Ishikawa (cell line): ENCODE results near the gene MITD1.

Experiments
- RAD21 ChIP-seq: IDR thresholded peaks from 2 replicates; pipeline ENCODE4 v1.6.1; 2012; ENCODE audit warnings: low read depth
- TAF1 ChIP-seq: IDR thresholded peaks from 2 replicates; pipeline ENCODE4 v1.6.1; 2012; ENCODE audit warnings: low read depth, mild to moderate bottlenecking
- TEAD4 ChIP-seq: IDR thresholded peaks from 2 replicates; pipeline ENCODE4 v1.6.1; 2012
- YY1 ChIP-seq: IDR thresholded peaks from 2 replicates; pipeline ENCODE4 v1.6.1; 2012; ENCODE audit warnings: low read depth
- ZBTB7A ChIP-seq: IDR thresholded peaks from 2 replicates; pipeline ENCODE4 v1.6.1; 2012; ENCODE audit warnings: low read depth
- TF ChIP-seq, protein P1 (sequence below): IDR thresholded peaks from 2 replicates; pipeline ENCODE4 v1.6.1; 2012
- TF ChIP-seq, protein P2 (sequence below): IDR thresholded peaks from 2 replicates; pipeline ENCODE4 v1.6.1; 2012

Gene MITD1

DNA sequence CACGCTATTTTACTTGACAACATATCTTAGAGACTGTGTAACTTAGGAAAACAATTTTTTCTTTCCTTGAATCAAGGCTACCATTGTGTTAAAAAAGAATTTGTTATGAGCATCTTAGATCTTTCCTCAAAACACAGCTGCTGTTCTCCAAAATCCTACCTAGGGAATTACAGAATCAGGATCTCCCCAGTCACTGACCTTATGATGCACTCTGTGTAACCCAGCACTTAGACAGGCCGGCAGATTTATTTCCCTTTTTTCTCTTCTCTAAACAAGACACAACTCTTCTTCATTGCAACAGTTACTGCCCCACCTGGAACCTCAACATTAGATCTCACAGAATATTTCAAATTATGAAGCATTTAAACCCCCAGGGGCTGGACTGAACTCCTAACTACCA, 52.9 kb downstream of the MITD1 start:
- TF ChIP-seq ZBTB7A (no peak), YY1 (no peak), RAD21 (no peak), TAF1 (no peak), TEAD4 (no peak)
- TF ChIP-seq, protein P1, sequence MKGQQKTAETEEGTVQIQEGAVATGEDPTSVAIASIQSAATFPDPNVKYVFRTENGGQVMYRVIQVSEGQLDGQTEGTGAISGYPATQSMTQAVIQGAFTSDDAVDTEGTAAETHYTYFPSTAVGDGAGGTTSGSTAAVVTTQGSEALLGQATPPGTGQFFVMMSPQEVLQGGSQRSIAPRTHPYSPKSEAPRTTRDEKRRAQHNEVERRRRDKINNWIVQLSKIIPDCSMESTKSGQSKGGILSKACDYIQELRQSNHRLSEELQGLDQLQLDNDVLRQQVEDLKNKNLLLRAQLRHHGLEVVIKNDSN = no peak
- TF ChIP-seq, protein P2, sequence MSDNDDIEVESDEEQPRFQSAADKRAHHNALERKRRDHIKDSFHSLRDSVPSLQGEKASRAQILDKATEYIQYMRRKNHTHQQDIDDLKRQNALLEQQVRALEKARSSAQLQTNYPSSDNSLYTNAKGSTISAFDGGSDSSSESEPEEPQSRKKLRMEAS = no peak
